HG02759 (cell line): ENCODE measurements around the gene PCIF1.

Experiments
- ATAC-seq: cut with Tn5 transposase; IDR thresholded peaks from one replicate; pipeline ENCODE4 v1.9.1; 2021; ENCODE audit warnings: mild to moderate bottlenecking, moderate library complexity; ENCODE audit not compliant: unreplicated experiment

The PCIF1 gene

GRCh38 chr20:45964006-45964400, 29.5 kb downstream of the PCIF1 start:
- ATAC-seq, result no peak

GRCh38 chr20:45965169-45966002, 30.9 kb downstream of the PCIF1 start:
- no peak for ATAC-seq

- no peak for ATAC-seq
Measured at GRCh38 chr20:45967551-45968080, 33.1 kb downstream of the PCIF1 start.

DNA sequence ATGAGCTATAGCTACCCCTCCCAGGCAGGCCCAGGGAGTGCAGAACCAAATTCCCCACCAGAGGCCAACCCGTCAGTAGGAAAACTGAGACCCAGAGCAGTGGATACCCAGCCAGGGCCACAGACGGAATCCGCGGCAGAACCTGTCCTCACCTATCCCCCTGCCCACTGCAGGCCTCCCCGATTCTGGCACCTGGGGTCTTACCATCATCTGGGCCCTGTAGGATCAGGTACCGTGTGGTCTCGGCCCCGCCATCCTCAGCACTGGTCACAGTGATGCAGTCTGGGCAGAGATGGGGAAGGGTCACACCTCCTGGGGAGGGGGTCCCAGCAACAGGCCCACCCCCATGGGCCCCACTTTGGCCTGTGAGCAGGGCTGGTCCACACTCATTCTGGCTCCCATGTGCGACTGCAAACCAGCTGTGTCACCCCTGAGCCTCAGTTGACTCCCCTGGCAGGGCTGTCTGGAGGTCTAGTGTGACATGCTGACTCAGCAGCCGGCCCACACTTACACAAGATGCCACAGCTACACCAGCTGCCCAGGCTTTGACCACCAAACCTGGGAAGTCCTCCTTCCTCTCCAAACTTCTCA, 33.7 kb downstream of the PCIF1 start:
- no peak for ATAC-seq

- ATAC-seq, result no peak
Measured at GRCh38 chr20:45968801-45969711, 34.6 kb downstream of the PCIF1 start.

GRCh38 chr20:45969712-45970634, 35.5 kb downstream of the PCIF1 start:
- ATAC-seq, result no peak

DNA sequence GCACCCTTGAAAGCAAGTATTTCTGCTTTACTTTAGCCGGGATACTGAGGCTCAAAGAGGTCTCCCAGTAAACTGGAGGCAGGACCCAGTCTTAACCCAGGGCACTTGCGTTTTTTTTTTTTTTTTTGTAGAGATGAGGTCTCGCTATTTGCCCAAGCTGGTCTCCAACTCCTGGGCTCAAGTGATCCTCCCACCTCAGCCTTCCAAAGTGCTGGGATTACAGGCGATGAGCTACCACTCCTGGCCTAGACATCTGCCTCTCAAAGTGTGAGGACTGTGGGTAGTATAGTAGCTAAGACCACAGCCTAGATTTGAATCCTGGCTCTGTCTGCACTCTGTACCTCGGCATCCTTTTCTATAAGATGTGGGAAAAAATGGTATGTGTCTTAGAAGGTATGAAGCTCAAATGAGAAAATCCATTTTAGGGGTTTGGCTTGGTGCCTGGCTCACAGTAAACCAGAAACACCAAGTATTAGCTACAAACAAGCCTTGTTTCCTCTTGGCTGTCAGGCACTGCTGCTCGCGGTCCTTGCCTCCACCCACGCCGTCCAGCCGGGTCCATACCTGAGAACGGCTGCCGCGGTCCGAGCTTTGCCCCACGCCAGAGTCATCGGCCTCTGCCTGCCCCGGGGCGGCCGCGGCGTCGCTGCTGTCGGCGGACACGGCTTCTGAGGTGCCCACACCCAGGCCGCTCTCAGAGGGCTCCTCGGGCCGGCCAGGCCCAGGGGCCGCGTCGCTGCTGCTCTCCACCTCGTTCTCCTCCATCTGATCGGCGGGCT, 36.4 kb downstream of the PCIF1 start:
- ATAC-seq, result no peak

- ATAC-seq, result no peak
Measured at GRCh38 chr20:45971425-45971674, 36.9 kb downstream of the PCIF1 start.

GRCh38 chr20:45971675-45972499, 37.4 kb downstream of the PCIF1 start, which contains the start of gene ZNF335:
Gene ZNF335, minus strand, starts transcription at chr20:45972203. Its CDS starts 793 bp downstream, at chr20:45971410.
- ATAC-seq, result peak; percentile 83

GRCh38 chr20:45972500-45973183, 38.2 kb downstream of the PCIF1 start:
- no peak for ATAC-seq

DNA sequence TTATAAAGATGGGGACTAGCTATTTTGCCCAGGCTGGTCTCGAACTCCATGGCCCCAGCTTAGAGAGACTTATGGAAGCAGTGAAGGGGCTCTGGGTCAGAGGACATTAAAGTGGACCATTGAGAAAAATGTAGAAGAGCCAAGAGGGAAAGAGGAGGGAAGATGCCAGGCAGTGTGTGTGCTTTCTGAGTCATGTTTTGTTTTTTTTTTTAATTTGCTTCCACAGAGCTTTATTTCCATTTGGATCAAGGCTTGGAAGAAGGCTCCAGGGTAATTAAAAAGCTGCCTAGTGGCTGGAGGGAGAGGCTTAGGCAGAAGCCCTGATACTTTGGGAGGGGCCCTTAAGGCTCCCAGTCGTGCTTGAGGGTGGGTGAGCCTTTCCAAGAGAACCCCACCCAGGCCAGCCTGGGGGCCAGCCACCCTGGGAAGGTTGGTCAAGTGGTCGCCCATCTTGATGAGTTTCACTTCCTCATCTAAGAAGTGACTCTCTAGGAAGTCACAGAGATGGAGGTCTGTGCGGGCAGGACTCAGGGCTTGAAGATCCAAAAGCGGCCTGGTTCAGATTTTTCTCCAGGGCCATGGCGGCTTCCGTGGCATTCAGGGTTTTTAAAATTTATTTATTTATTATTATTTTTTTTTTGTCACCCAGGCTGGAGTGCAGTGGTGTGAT, 40.5 kb downstream of the PCIF1 start:
- ATAC-seq, result no peak

- ATAC-seq, result no peak
Measured at GRCh38 chr20:45975686-45976085, 41.2 kb downstream of the PCIF1 start.

- ATAC-seq, result no peak
Measured at GRCh38 chr20:45976086-45976485, 41.6 kb downstream of the PCIF1 start.

DNA sequence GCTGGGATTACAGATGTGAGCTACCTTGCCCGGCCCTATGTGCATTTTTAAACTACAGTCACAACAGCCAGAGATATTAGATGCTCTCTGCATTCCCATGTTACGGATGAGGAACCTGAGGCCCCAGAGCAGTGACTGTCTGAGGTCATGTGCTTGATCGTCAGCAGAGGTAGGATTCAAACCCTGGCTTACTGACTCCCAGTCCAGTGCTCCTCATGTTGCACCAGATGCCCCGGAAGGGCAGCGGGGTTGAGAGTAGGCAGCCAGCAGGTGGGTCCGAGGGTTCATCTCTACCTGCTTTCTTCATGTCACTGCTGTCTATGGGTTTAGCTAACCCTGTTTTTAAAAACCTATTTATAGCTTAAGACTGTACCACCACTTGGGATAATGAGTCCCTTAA, 46.8 kb downstream of the PCIF1 start:
- ATAC-seq, result no peak

GRCh38 chr20:45983279-45983743, 48.8 kb downstream of the PCIF1 start:
- no peak for ATAC-seq

DNA sequence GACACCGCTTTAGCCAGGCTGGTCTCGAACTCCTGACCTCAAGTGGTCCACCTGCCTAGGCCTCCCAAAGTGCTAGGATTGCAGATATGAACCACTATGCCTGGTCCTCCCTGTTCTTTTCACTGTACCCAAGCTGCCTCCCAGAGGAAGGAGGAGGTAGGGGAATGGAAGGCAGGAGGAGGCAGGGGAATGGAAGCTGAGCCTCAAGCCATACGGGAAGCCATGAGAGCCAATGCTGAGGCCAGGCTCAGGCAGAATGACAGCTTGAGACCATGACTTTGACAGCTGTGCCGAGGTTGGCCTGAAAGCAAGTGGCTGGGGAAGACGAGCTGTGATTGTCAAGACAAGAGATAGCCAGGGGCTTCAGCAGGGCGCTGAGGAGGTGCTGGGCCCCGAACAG, 51.1 kb downstream of the PCIF1 start:
- no peak for ATAC-seq

GRCh38 chr20:45987108-45987780, 52.8 kb downstream of the PCIF1 start:
- ATAC-seq, result no peak
